Activated T-helper 1 cell treated with anti-CD3 and anti-CD28 coated beads, Interleukin-2, amount 50 U/mL, for 16 hours (primary cell): Measurements from ENCODE around the gene SPTBN5.

Experiments
- DNase-seq, 2 donors: peaks; one replicate each; pipeline ENCODE4 v3.0.0-alpha.2; 2020; ENCODE audit warnings: low read depth in 1 of 2, low spot score in 1 of 2

The SPTBN5 gene

GRCh38 chr15:41827290-41827879 lies 66.5 kb downstream of the SPTBN5 start:
- DNase-seq = peak in 1 of 2 donors; percentile 15

DNA sequence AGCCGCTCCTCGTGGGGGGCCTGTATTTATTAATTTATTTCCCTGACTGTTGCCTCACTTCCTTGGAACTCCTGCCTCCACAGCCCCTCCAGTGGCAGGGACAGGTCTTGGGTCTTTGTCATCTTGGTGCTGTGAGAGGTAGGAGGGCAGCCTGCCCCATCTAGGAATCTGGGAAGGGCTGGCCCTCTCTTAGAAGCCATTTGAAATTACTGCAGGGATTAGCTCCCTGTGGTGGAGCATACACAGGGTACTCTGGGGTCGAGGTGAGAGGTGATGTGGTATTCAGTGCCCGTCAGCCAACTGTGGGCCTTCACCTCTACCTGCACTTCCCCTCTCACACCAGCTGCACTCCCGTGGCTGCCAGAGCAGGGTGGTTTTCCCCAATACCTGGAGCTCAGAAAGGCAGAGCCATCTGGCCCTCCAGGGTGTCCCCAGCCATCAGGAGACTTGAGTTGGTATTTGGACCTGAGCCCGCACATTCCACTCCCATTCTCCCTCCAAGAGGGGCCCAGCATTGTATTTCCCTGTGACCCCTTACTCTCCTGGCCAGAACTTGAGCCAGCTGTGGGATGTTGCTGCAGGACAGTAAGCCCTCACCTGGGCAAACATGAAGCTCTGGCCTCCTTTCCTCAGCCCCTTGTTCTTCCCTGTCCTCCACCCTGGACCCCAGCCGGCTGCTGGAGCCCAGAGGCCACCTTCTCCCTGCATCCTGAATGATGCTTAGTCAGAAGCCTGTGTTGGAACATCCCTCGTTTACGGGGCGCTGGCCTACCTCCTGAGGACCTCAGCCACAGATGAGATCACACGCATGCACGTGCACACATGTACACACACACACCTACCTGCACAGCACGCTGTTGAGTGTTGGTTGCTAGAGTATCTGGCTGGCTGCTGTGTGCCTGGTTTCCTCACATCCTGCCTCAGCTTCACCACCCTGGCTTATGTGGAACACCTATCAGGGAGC lies 68.0 kb downstream of the SPTBN5 start:
- no peak for DNase-seq

DNA sequence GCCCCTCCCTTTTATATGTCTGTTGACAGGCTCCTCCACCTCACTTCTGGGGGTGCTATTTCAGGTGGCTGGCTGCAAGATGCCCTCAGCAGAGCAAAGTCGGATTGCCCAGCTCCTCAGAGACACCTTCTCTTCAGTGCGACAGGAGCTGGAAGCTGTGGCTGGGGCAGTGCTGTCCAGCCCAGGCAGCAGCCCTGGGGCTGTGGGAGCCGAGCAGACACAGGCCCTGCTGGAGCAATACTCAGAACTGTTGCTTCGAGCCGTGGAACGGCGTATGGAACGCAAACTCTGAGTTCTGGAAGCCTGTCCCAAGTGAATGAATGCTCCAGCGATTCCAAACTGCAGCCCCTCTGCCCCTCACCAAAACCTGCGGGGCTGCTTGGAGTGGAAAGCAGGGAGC lies 68.7 kb downstream of the SPTBN5 start:
- DNase-seq = no peak

- DNase-seq = no peak
These were observed 69.6 kb downstream of the SPTBN5 start for GRCh38 chr15:41824062-41824745.

GRCh38 chr15:41823502-41823901 lies 70.4 kb downstream of the SPTBN5 start:
- no peak for DNase-seq

GRCh38 chr15:41822957-41823356 lies 70.9 kb downstream of the SPTBN5 start:
- no peak for DNase-seq

DNA sequence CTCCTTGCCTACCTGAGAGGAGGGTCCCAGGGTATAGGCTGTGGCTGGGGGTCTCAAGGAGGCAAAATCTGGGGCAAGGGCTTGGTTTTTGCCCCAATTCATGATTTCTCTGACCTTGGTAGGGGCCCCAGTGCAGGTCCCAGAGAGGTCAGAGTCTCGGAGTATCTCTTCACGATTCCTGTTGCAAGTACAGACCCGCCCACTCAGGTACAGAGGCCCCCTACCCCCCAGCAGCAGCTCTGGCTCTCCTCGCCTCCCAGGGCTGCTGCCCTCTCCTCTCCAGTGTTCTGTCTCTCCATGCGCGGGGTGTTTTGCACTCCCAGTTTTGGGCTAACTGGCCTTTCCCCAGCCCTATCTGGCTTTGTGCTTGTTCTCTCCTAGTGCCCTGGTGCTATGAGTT lies 71.4 kb downstream of the SPTBN5 start:
- DNase-seq = no peak

DNA sequence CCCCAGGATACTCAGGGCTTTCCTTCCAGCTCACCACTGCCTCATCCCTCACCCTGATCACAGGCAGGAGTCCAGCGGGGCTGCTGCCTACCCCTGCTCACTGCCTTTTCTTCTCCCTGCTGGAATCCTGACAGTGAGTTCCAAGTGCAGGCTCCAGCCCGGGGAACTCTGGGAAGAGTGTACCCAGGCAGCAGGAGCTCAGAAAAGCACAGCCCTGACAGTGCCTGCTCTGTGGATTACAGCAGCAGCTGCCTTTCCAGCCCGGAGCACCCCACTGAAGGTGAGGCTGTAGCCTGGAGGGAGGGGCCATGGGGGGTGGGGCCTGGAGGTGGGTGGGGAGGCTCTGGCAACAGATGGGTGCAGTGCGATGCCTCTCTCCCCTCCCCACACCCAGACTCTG lies 72.0 kb downstream of the SPTBN5 start:
- no peak for DNase-seq

- no peak for DNase-seq
These were observed 72.9 kb downstream of the SPTBN5 start for GRCh38 chr15:41820791-41821423.

DNA sequence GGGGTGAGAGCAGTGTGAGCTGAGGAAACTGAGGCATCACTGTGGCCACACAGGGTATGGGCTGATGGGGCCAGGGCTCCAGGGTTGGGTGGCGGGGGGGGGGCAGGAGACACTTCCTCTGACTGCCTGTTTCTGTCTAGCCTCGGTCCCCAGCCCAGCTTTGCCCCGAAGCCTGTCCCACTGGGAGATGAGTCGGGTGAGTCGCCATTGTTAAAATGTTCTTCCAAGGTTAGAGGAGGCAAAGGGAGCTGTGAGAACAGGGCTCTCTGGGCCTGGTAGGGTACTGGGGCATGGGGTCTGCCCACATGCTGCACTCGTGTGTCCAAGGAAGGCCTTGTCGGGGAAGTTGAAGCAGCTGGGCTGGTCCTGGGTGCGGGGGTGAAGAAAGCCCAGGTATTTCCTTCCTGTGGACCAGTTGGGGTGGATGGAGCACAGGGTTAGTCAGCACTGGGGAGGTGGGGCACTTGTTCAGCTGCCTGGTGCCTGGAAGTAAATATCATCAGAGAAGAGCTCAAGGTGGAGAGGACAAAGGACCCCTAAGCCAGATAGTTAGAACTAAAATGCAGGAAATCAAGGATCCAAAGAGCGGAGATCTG lies 74.3 kb downstream of the SPTBN5 start:
- no peak for DNase-seq

DNA sequence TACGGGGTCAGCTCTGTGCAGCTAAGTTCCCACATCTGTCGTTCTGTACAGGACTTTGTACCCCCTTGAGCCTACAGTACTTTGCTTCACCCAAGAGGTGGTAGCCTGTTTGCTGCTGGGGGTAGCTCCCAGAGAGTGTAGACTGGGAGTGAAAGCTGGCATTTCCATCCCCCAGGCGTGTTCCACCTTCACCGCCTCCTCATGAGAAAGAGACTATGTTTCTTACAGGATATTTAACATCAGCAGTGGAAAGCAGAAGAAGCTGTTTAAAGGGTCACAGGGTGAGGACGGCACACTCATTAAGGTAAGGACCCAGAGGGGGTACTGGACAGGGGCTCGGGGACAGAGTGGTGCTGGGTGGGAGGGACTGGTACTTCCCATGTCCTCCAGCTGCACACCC lies 76.1 kb downstream of the SPTBN5 start:
- no peak for DNase-seq

- no peak for DNase-seq
These were observed 76.5 kb downstream of the SPTBN5 start for GRCh38 chr15:41817327-41817726.

DNA sequence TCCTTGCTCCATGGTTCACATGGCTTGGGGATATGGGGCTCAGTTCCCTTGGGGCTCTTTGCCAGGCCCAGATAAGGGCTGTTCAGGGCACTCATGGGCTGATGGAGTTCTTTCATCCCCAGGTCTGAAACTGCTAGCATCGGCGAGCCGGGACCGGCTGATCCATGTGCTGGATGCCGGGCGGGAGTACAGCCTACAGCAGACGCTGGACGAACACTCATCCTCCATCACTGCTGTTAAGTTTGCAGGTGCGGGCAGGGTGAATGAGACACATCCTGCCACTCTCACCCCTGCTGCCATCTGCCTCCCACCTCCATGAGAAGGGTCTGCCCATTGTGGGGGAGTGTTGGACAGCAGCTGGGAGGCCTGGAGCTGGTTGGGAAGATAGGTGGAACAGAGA lies 77.1 kb downstream of the SPTBN5 start:
- no peak for DNase-seq

- no peak for DNase-seq
These were observed 79.3 kb downstream of the SPTBN5 start for GRCh38 chr15:41814534-41814933.

GRCh38 chr15:41813426-41813825 lies 80.4 kb downstream of the SPTBN5 start:
- DNase-seq = no peak

- DNase-seq = no peak
These were observed 81.0 kb downstream of the SPTBN5 start for GRCh38 chr15:41812820-41813375.

DNA sequence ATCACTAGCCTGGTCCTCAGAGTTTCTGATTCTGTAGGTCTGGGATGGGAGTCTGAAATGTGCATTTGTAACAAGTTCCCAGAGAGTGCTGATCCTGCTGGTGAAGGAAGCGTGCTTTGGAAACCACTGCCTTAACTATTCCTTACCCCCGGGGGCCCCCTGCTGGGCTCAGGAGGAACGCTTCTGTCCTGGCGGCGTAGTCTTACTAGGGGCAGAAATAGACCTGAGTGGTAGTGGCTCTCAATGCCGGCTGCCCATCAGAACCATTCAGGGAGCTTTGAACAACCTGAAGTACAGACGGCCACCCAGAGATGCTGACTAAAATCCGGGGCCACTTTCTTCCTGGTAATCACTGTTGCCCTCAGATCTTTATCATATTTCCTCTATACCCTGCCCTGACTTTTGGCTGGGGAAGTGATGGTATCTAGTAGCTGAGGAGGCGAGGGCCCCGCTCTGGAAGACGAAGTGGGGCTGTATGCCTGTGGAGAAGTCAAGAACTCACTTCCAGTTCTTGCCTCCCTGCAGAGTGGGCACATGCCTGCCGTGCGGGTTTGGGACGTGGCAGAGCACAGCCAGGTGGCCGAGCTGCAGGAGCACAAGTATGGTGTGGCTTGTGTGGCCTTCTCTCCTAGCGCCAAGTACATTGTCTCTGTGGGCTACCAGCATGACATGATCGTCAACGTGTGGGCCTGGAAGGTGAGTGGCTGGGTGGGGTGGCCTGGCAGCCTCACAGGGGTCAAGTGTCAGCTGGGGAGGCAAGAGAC lies 82.2 kb downstream of the SPTBN5 start:
- DNase-seq = peak; percentile 48

DNA sequence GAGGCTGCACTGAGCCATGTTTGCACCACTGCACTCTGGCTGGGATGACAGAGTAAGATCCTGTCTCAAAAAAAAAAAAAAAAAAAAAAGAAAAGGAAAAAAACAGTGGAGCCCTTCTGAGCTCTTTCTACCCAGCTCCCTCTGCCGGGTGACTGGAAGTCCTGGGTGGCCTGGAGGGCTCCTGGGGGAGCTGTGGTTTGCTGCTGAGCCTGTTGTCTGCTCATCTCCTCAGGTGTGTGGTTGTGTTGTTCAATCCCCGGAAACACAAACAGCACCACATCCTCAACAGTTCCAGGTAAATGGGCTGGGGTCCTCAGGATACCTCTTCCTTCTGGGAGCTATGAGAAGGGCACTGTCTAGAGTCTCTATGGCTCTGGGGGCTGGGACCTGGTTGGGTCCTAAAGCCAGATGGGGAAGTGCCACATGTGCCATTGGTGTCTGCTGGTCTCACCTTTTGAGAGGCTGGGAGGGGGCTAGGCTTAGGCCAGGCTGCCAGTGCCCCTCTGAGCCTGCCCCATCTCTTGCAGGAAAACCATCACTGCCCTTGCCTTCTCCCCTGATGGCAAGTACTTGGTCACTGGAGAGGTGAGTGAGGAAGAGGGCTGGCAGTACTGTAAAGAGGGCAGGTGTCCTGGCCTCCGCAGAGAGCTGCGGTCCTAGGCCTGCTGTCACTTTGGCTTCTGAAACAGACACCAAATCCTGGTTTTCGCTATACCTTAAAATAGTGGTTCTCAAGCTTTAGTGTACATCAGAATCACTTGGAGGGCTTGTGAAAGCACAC lies 83.0 kb downstream of the SPTBN5 start:
- DNase-seq = no peak

DNA sequence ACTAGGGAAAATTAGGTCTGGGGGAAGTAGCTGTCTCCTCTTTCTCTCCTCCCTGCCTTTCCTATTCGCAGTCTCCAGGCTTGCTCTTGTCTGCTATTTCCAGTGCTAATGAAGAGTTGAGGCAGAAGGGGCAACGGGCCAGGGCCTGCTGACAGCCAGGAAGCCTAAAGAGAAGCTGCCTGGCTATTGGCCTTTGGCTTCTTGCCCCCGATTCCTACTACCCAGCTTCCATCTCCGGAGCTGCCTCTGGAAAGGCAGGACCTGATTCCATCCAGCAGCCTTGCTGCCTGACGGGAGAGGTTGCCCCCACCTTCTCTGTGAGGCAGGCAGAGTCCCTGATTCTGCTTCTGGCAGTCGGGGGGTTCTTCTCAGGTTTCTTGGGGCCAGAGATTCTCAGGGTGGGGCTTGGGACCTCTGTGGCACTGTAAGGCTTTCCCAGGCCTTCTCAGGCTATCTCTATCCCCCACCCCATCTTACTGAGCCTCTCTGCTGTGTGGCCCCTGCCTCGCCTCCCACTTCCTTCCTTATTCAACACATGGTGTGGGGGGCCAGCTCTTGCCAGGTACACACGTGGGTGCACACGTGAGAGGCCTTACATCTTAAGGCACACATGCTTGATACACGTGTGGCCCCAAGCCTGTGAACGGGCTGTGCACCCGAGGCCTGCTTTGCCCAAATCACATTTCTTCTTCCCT lies 84.2 kb downstream of the SPTBN5 start:
- DNase-seq = no peak
